ENCODE measurements around the gene TUBA4A.
"Not testable (repeated sequence)": the region's sequence is repeated elsewhere in the genome, so short reads cannot be mapped to it uniquely, and the experiment has no call there.

Gene TUBA4A

DNA sequence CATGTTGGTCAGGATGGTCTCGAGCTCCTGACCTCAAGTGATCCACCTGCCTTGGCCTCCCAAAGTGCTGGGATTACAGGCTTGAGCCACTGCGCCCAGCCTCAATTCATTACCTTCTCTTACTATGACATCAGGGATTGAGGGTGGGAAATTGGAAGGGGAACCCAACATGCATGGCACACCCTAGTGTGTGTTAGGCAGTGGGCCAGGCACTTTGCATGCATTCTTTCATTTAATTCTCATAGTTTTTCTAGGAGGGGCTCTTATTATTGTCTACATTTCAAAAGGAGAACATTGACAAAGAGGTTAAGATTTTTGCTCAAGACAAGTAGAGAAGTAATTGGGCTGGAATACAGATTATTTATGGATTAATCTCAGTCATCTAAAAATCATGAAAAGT lies 14.6 kb upstream of the TUBA4A start:
- no peak for DNase-seq (ENCODE audit: low spot score)

DNA sequence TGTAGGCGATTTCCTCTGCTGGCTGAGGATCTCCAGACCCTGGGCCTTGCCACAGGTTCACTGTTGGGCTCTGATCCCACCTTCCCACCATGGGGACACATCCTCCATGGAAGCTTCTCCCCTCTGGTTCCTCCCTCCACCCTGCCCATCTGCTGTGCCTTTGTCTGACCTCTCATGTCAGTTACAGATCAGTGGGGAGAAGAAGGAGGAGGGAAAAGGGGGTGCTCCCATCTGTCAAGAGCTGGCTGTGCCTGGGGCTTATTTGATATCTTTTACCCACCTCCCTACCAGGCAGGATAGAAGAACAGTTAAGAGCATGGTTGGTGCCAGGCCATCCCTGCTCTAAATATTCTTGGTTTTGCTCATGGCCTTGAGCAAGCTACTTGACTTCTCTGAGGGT lies 13.2 kb upstream of the TUBA4A start:
- no peak for DNase-seq (ENCODE audit: low spot score)

DNA sequence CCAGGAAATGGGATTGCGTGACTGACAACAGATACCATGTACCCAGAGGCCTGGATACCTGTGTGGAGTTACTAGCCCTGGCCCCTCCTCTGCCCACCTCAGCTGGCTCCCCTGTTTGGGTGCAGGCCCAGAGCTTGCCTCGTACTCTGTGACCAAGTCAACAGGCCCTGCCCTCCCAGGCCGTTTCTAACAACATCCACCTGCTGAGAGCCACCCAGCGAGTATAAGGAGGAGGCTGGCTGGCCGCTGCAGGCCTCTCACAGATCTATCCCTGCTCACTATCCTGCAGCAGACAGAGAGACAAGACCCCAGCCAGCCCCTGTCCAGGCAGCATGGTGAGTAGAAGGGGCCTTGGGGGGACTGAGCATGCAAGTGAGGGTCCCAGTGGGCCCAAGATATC lies 12.5 kb upstream of the TUBA4A start:
- no peak for DNase-seq (ENCODE audit: low spot score)

DNA sequence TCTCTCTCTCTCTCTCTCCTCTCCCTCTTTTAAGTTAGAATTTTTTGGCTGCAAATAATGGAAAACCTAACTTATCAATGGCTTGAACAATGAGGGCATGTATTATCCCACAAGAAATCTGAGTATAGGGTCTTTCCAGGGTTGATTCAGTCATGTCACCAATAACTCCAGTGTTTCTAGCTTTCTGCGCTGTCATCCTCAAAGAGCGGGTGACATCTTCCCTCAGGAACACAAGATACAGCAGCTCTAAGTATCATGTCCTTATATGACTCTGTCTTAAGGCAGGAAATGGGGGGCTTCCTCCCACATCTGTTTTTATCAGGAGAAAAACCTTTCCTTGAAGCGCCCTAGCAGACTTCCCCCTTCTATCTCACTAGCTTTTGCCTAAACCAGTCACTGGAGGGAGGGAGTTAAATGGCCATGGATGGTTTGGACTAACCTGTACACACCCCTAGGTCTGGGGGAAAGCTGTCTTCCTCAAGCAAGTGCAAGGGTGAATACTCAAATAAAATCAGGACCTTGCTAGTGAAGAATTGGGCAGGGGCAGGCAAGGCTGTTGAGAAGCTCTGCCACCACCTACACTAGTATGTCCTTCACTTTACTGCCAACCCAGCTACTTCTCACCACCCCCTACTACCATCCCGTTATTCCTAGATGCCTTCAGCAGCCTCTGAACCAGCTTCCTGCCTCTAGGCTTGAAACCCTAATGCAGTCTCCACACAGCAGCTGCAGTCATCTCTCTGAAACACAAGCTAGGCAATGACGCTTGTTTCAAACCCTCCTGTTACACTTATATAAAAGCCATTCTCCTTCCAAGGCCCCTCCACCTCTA lies 7.5 kb upstream of the TUBA4A start:
- no peak for DNase-seq (ENCODE audit: low spot score)

DNA sequence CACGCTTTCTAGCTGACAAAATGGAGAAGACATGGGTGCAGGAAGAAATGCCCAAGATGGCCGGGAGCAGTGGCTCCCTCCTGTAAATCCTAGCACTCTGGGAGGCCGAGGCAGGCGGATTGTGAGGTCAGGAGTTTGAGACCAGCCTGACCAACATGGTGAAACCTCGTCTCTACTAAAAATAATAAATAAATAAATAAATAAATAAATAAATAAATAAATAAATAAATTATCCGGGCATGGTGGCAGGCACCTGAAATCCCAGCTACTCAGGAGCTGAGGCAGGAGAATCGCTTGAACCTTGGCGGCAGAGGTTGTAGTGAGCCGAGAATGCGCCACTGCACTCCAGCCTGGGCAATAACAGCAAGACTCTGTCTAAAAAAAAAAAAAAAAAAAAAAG lies 5.2 kb upstream of the TUBA4A start:
- not testable (repeated sequence) for DNase-seq (ENCODE audit: low spot score)

DNA sequence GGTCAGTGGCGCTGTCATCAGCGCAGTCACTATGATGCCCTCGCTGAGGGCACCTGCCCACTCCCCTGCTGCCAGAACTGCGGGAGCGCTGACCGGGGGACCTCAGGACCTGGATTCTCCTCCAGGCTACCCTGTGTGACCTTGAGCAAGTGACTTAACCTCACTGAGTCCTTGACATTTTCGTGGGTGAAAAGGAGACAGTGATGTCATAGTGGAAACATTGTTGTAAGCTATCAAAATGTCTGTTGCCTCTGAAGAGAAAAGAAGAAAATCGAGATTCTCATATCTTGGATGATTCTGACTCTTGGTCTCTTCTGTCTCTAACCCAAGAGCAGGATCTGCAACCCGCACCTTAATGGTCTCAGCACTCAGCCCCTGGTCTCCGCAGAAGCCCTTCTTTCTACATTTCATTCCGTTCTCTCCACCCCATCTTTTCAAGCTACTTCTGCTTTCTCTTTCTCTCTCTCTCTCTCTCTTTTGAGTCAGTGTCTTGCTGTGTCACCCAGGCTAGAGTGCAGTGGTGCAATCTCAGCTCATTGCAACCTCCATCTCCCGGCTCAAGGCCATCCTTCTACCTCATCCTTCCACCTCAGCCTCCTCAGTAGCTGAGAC lies 978 bp upstream of the TUBA4A start:
- DNase-seq (ENCODE audit: low spot score): no peak

DNA sequence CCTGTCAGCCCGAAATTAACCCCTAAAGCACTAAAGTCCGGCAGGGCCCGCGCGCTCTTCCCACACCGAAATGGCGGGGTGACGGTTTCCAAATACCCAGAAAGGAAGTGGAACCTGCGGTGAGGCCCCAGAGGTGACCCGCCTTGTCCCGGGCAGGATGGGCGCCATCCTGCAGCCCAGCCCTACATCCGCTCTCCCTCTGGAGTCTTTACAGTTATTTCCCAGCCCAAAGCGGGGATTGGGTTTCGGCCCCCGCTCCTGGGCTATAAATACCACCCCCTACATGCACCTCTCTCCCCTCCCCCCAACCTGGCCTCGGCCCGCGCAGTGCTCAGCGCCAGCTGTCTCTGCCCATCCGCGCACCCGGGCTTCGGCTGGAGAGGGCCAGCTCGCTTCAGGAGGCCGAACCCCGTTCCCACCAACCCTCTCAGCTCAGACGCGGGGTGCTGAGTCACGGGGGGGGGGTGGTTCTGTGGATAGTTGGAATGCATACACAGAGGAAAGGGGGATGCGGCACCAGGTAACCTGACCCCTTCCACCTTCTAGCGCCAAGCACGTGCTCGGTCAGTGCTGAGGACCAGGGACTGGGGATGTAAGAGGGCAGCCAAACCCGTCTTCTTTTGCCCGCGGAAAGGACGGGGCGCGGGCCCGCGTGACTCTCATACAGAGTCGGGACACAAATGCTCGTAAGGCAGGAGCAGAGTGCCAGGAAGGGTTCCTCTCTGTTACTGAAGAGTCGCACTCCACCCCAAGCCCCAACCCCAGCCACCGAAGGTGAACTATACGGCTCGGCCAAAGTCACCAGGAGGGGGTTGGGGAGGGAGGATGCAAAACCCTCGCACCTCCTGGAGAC lies 592 bp downstream of the TUBA4A start, which contains the start of gene TUBA4B:
Gene TUBA4B, plus strand, starts transcription at position 344 of the 853 bp plus-strand sequence. Its CDS starts 165 bp downstream, at position 509.
- peak; percentile 15 for DNase-seq (ENCODE audit: low spot score)

DNA sequence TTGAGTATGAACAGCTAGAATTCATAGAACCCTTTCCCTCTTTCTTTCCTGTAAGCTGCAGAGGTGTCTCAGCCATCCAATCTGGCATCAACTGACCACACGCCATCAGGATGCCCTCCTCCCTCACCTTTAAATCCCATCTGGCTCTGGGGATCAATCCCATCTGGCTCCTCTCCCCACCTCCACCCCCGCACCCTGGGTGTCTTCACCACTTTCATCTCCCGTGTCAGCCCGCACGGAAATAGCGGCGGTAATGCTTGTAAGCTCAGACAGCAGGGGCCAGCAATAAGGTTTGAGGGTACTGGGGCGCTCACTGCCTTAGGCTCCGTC lies 1.2 kb downstream of the TUBA4A start:
- no peak for DNase-seq (ENCODE audit: low spot score)

DNA sequence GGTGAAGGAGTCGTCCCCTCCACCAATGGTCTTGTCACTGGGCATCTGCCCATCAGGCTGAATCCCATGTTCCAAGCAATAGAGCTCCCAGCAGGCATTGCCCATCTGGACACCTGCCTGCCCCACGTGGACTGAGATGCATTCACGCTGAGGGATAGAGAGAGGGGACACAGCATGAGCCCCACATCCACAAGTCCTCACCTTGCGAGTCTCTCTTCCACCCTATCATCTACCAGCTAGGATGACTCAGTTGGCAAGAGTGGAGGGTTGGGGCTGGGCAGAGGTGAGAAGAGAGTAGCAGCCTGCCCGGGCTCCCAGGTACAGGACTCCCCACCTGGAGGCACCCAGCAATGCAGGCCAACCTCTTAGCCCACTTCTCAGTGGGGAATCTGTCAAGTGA lies 1.6 kb downstream of the TUBA4A start:
- no peak for DNase-seq (ENCODE audit: low spot score)

DNA sequence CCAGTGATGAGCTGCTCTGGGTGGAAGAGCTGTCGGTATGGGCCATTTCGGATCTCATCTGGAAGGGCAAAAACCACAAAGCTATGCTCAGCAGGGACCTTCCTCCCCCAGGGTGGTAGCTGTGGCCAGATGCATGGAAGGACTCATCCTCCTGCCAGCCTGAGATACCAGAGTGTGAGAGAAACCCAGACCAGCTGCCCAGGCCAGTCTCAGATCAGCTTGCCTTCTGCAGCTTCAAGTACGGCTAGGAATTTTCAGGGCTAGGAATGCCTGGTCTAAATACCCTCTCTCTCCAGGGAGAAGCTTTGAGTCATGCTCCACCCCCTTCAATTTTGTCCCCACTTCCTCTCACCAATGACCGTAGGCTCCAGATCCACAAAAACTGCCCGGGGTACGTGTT lies 2.1 kb downstream of the TUBA4A start:
- no peak for DNase-seq (ENCODE audit: low spot score)

DNA sequence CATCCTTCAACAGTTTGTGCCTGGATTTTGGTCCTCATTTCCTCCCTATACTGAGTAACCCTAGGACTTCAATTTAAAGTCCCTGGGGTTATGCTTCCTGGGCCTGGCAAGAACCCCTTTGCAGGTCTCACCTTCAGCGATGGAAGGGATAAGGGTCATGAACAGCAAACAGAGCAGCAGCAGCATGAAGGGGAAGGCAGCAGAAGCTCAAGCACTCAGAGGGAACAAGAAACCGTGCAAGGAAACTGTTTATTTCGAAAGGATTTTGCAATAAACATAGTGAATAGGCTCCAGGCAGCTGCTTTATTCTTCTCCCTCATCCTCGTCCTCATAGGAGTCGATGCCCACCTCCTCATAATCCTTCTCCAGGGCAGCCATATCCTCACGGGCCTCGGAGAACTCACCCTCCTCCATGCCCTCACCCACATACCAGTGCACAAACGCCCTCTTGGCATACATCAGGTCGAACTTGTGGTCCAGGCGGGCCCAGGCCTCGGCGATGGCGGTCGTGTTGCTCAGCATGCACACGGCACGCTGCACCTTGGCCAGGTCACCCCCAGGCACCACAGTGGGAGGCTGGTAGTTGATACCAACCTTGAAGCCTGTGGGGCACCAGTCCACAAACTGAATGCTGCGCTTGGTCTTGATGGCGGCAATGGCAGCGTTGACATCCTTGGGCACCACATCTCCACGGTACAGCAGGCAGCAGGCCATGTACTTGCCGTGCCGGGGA lies 3.5 kb downstream of the TUBA4A start:
- DNase-seq (ENCODE audit: low spot score): no peak

DNA sequence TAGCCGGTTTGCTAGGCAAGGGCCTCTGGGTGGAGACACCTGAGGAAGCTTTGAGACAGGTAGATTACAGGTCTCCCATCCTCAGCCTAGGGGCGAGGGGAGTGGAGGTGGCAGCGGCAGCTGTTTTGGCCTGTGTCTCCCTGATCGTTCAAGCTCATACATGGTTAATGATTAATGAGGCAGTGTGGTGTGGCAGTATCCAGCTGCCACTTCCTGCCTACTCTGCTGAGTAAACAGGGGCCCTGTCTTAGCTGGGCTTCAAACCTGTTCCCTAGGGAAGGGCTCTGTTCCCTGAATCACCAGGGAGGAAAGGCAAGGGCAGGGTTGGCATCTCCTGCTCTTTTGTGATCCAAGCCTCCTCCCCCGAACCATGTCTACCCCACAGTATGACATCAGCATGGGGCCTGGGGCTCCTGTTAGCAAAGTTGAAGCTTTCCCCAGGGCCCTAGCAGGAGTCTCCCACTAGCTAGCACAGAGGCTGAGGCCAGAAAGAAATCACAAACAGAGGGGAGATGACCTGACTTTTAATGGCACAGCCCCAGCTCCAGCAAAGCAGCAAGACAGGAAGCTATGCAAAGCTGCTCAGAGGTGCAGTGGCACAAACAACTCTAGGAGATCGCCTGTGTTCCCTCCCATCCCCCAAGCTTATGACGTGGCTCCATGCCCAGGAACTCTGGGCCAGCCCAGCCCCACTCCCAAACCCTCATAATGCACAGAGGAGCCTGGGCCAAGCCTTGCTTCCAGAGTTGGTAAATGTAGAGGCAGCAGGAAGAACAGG lies 4.3 kb downstream of the TUBA4A start:
- peak; percentile 89 for DNase-seq (ENCODE audit: low spot score)

DNA sequence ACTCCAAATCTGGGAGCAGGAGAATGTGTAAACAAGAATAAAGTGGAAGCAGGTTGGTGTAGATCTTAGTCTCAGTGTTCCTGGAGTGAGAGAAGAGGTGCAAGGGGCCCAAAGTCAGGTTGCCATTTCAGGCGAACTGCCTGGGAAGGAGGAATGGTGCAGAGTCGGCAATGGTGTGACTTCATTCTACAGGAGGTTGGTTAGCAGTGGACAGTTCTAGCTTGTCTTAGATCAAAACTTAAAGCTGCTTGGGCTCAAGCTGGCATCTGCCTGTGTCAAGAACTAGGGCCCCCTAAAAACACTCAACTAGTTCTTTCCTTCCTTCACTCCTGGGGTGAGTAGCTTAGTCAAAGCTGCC lies 4.9 kb downstream of the TUBA4A start:
- DNase-seq (ENCODE audit: low spot score): no peak

DNA sequence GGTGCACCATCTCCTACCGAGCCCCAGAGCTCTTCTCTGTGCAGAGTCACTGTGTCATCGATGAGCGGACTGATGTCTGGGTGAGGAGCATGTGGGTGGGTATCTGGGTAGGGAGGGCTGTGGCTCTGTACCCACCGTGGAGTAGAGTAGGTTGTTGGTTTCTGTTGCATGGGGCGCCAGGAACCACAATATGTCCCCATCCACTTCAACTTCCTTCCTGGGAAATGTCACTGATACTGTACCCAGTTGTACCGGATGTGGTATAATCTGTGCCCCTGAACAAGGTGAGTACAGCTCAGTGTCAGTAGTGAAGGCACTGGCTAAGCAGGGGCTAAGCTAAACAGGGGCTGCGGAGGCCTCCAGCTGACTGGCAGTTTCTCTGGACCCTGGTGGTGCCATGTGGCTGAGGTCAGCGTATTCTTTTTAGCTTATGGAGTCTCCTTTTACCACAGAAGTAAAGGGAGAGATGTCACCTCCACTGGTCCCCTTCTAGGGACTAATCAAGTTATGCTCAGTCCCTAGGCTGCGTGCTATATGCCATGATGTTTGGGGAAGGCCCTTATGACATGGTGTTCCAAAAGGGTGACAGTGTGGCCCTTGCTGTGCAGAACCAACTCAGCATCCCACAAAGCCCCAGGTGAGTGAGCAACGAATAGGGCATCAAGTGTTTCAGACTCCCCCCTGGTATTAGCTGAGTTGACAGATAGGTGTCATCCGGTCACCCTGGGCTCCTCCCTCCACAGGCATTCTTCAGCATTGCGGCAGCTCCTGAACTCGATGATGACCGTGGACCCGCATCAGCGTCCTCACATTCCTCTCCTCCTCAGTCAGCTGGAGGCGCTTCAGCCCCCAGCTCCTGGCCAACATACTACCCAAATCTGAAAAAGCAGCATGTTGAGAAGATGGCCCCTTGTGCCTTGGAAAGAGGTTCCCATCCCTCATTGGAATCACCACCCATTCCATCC lies 5.8 kb downstream of the TUBA4A start:
- no peak for DNase-seq (ENCODE audit: low spot score)

DNA sequence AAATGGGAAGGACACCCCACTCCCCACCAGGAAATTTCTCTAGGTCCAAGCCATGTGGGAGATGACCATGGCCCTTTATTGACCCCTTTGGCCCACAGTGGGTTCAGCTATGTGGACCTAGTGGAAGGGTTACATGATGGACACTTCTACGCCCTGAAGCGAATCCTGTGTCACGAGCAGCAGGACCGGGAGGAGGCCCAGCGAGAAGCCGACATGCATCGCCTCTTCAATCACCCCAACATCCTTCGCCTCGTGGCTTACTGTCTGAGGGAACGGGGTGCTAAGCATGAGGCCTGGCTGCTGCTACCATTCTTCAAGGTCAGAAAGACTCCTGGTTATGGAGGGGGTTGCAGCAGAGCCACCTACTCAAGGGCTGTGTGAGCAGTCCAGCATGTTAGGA lies 7.2 kb downstream of the TUBA4A start:
- DNase-seq (ENCODE audit: low spot score): no peak

DNA sequence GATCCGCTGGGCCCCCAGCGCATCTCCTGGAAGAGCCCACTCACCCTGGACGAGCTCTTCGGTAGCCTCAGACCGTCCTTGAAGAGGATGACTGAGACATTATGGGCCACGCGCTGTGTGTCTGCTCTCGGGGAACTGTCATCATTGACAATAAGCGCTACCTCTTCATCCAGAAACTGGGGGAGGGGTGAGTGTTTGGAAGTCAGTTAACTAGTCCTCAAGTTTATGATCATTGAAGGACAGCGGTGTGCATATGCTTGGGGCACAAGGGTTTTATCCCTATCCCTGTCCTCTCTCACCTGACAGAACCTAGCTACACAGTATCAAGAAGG lies 7.9 kb downstream of the TUBA4A start:
- DNase-seq (ENCODE audit: low spot score): no peak

DNA sequence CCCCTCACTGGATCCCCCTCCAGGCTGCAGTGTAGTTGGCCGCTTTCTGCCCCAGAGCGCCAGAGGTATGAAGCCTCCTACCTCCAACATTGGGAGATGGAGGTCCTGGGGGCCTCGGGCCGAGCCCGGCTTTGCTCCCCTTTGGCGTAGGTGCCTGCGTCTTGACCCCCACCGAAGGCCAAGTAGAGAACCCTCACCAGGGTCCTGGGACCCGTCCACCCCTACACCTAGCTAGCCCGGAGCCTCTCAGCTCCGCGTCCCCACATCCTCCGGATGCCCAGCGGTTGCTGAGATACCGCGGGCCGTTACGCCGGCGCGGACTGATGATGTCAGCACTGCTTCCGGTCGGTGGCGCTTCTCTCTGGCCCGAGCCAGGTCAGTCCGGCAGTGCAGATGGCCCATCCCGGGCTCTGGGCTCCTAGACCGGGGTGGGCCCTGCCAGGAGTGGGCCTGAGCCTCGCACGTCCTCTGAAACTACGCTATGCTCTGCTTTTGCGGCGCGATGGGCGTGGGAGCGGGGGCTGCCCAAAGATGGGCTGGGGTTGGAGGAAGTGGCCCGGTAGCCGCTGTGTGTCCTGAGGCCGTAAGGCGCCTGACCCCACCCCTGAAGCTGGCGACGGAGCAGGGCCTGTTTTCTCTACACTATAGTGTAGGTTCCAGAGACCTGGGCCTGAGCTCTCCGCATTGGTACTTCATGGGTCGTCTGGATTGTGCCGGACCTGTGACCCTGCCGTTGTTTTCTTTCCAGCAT lies 8.4 kb downstream of the TUBA4A start, which contains the start of the genes GLB1L and STK16:
Gene GLB1L, minus strand, starts transcription at position 297 of the 751 bp plus-strand sequence. CDS start 1,871 bp downstream, outside the sequence.
Gene STK16, plus strand, starts transcription at position 332 of the 751 bp plus-strand sequence. CDS start 521 bp downstream, outside the sequence.
- DNase-seq (ENCODE audit: low spot score): peak; percentile 91

DNA sequence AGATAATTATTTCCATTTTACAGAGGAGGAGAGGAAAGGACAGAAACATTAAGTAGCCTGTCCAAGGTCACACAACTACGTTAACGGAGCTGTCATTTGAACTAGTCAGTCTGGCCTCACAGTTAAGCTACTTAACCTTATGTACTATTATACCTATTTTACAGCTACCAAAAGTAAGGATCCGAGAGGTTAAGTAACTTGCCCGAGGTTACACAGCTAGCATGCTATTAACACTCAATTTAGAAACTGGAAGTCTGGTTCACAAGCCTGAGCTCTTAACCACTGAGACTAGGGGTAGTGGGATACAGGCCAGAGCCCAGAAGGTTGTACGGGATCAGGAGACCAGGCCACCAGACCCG lies 8.9 kb downstream of the TUBA4A start:
- no peak for DNase-seq (ENCODE audit: low spot score)

DNA sequence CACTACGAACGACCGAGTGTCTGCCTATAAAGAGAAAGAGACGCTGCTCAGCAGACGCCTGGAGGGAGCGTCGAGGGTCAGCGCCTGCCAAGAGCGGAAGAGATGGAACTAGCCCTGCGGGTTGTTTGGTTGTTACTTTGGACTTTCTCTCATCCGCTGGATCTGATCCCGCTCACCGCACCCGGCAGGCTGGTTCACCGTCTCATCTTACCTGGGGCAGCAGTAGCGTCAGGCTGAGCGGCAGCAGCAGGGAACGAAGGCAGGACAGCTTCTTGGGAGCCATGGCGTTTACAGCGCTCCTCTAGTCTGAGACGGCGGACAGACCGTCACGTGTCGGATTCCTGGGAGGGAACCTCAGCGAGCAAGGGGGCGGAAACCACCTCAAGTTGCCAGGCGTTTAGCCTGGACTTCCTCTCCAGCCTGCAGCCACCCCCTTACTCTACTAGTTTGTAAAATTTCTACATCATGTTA lies 10.4 kb downstream of the TUBA4A start:
- DNase-seq (ENCODE audit: low spot score): no peak
